HCT116 (cell line): ENCODE data around the gene ALK. TPM values are rescaled to one million over a fixed set of nuclear protein-coding genes. Genes with fewer than 3 reads are reported as not detected.

Experiments
- ATAC-seq: fragments of 200-7000 bp; cut with Tn5 transposase; 2 replicates; pipeline ENCODE4 v1.9.1; 2020; ENCODE audit warnings: mild to moderate bottlenecking, moderate library complexity
- BruUV-seq: library from RNA; stranded (reverse); fragments of 400-500 nt; replicated peaks from 2 replicates; lab custom pipeline; 2021; lab: Mats Ljungman, UMichigan
- CTCF ChIA-PET: fragments of 300-600 bp; sonication (Branson Sonifier 250); formaldehyde crosslinking; loops from one replicate; lab custom pipeline; 2021; ENCODE audit warnings: antibody characterized with exemption; lab: Charles Lee
- POLR2A ChIA-PET: fragments of 300-600, 350-600 bp; sonication (Branson Sonifier 250); formaldehyde crosslinking; loops from one replicate; lab custom pipeline; 2021; ENCODE audit warnings: antibody characterized with exemption; lab: Charles Lee
- RAD21 ChIA-PET, 2 experiments: fragments of 300-600 bp; sonication (Branson Sonifier 250); formaldehyde crosslinking; loops; one replicate each; lab custom pipeline; 2023; ENCODE audit warnings: low total read pairs in 2 of 2; ENCODE audit not compliant: uncharacterized antibody in 2 of 2, unreplicated experiment in 2 of 2, low non-redundant PET in 1 of 2; lab: Charles Lee
- DNase-seq: peaks from one replicate; pipeline ENCODE4 v3.0.0-alpha.2; 2010; ENCODE audit warnings: low read depth, low spot score
- H2AFZ ChIP-seq: fragments of 200-600 bp; shearing (Covaris generic), sonication (generic); 2 replicates; pipeline ENCODE4 v1.6.1; 2017; ENCODE audit warnings: low read depth, mixed run types, mixed read lengths, antibody characterized with exemption, low read length; ENCODE audit not compliant: poor library complexity, severe bottlenecking
- H3K27ac ChIP-seq: 2 replicates; pipeline ENCODE4 v1.5.1; 2012; ENCODE audit warnings: low read depth, low read length
- H3K27me3 ChIP-seq: fragments of 200-600 bp; sonication (generic); 2 replicates; pipeline ENCODE4 v1.6.1; 2016; ENCODE audit warnings: mixed run types, low read length, mixed read lengths; ENCODE audit not compliant: insufficient read depth
- H3K36me3 ChIP-seq, 2 experiments: fragments of 200-500 bp in 1 of 2; fragments of 200-600 bp in 1 of 2; sonication (Bioruptor generic) in 1 of 2; sonication (generic) in 1 of 2; 2 replicates each; pipeline versions ENCODE4 v1.5.1 to v1.6.1; 2014 to 2016; ENCODE audit warnings: low read length in 2 of 2, inconsistent platforms in 1 of 2, mixed read lengths in 1 of 2, mixed run types in 1 of 2; ENCODE audit not compliant: insufficient read depth in 2 of 2, control insufficient read depth in 1 of 2
- H3K4me1 ChIP-seq, 2 experiments: fragments of 200-600 bp in 1 of 2; sonication (generic) in 1 of 2; 2 replicates each; pipeline versions ENCODE4 v1.5.1 to v1.6.1; 2012 to 2017; ENCODE audit warnings: low read length in 2 of 2, inconsistent platforms in 1 of 2, mild to moderate bottlenecking in 1 of 2, mixed read lengths in 1 of 2, mixed run types in 1 of 2, moderate library complexity in 1 of 2; ENCODE audit not compliant: insufficient read depth in 2 of 2, control insufficient read depth in 1 of 2
- H3K4me2 ChIP-seq: fragments of 200-600 bp; sonication (generic); 2 replicates; pipeline ENCODE4 v1.6.1; 2017; ENCODE audit warnings: mixed run types, low read length, mixed read lengths
- H3K4me3 ChIP-seq, 2 experiments: fragments of 200-600 bp in 1 of 2; sonication (generic) in 1 of 2; replicated peaks in 1 of 2; 2 replicates each; pipeline ENCODE4 v1.5.1; 2011 to 2016; ENCODE audit warnings: low read length in 2 of 2, control low read depth in 1 of 2, low read depth in 1 of 2, mild to moderate bottlenecking in 1 of 2, mixed read lengths in 1 of 2, mixed run types in 1 of 2
- H3K79me2 ChIP-seq: fragments of 200-600 bp; sonication (generic); 2 replicates; pipeline ENCODE4 v1.6.1; 2017; ENCODE audit warnings: mild to moderate bottlenecking, mixed run types, low read length, moderate library complexity, mixed read lengths; ENCODE audit not compliant: insufficient read depth
- H3K9ac ChIP-seq: fragments of 200-600 bp; sonication (generic); 2 replicates; pipeline ENCODE4 v1.6.1; 2016; ENCODE audit warnings: low read length, mixed read lengths
- H3K9me2 ChIP-seq: fragments of 200-600 bp; sonication (generic), shearing (Covaris generic); 2 replicates; pipeline ENCODE4 v1.6.1; 2017; ENCODE audit warnings: mixed run types, mild to moderate bottlenecking, moderate library complexity; ENCODE audit not compliant: insufficient read depth
- H3K9me3 ChIP-seq, 2 experiments: fragments of 200-500 bp in 1 of 2; fragments of 200-600 bp in 1 of 2; sonication (Bioruptor generic) in 1 of 2; sonication (generic) in 1 of 2; 2 replicates each; pipeline ENCODE4 v1.6.1; 2014 to 2017; ENCODE audit warnings: low read length in 2 of 2, mixed read lengths in 2 of 2, inconsistent platforms in 1 of 2, low read depth in 1 of 2, mild to moderate bottlenecking in 1 of 2, mixed run types in 1 of 2, moderate library complexity in 1 of 2; ENCODE audit not compliant: control insufficient read depth in 1 of 2, insufficient read depth in 1 of 2
- H4K20me1 ChIP-seq: fragments of 200-600 bp; sonication (generic), shearing (Covaris generic); 2 replicates; pipeline ENCODE4 v1.6.1; 2017; ENCODE audit warnings: mixed run types, mild to moderate bottlenecking, moderate library complexity; ENCODE audit not compliant: insufficient read depth
- ATF3 ChIP-seq: IDR thresholded peaks from 2 replicates; pipeline ENCODE4 v1.6.1; 2012
- CBX3 ChIP-seq: IDR thresholded peaks from 2 replicates; pipeline ENCODE4 v1.6.1; 2012; ENCODE audit warnings: low read depth
- CEBPB ChIP-seq: IDR thresholded peaks from 2 replicates; pipeline ENCODE4 v1.6.1; 2012; ENCODE audit warnings: low read depth
- CTCF ChIP-seq, 3 experiments: fragments of 200-600 bp in 1 of 3; sonication (generic) in 1 of 3; IDR thresholded peaks in 2 of 3; conservative IDR thresholded peaks in 1 of 3; 2 replicates each; pipeline ENCODE4 v1.5.1; 2012 to 2017; ENCODE audit warnings: low read depth in 2 of 3, low read length in 2 of 3, antibody characterized with exemption in 1 of 3, borderline replicate concordance in 1 of 3, control low read depth in 1 of 3, mild to moderate bottlenecking in 1 of 3, mixed read lengths in 1 of 3, mixed run types in 1 of 3, moderate library complexity in 1 of 3; ENCODE audit not compliant: insufficient read depth in 1 of 3
- EGR1 ChIP-seq: IDR thresholded peaks from 2 replicates; pipeline ENCODE4 v1.6.1; 2012; ENCODE audit warnings: low read depth
- ELF1 ChIP-seq: IDR thresholded peaks from 2 replicates; pipeline ENCODE4 v1.6.1; 2012; ENCODE audit warnings: low read depth, borderline replicate concordance
- EZH2phosphoT487 ChIP-seq: fragments of 200-600 bp; IDR thresholded peaks from 2 replicates; pipeline ENCODE4 v1.6.1; 2018; ENCODE audit warnings: antibody characterized with exemption, borderline replicate concordance
- FOSL1 ChIP-seq: IDR thresholded peaks from 2 replicates; pipeline ENCODE4 v1.6.1; 2012; ENCODE audit warnings: low read depth
- POLR2A ChIP-seq: IDR thresholded peaks from 2 replicates; pipeline ENCODE4 v1.7.0; 2011; ENCODE audit warnings: borderline replicate concordance; ENCODE audit not compliant: insufficient read depth, insufficient read length; ENCODE audit errors: extremely low read depth
- POLR2AphosphoS5 ChIP-seq: IDR thresholded peaks from 2 replicates; pipeline ENCODE4 v1.6.1; 2011; ENCODE audit warnings: mild to moderate bottlenecking, low read depth, low read length, moderate library complexity
- RAD21 ChIP-seq: IDR thresholded peaks from 2 replicates; pipeline ENCODE4 v1.6.1; 2012; ENCODE audit warnings: low read depth, mild to moderate bottlenecking
- SIN3A ChIP-seq: IDR thresholded peaks from 2 replicates; pipeline ENCODE4 v1.6.1; 2012; ENCODE audit warnings: low read depth
- SRF ChIP-seq: IDR thresholded peaks from 2 replicates; pipeline ENCODE4 v1.6.1; 2012; ENCODE audit warnings: low read depth
- TCF7L2 ChIP-seq: IDR thresholded peaks from 2 replicates; pipeline ENCODE4 v1.7.0; 2011; ENCODE audit warnings: borderline replicate concordance, inconsistent platforms; ENCODE audit not compliant: insufficient read depth, insufficient read length; ENCODE audit errors: extremely low read depth
- ZNF274 ChIP-seq: fragments of 200-500 bp; sonication (Bioruptor generic); IDR thresholded peaks from 2 replicates; pipeline ENCODE4 v1.6.1; 2014; ENCODE audit warnings: mild to moderate bottlenecking, low read depth, low read length, inconsistent platforms
- intact Hi-C: fragments of 100-400 bp; cut with micrococcal nuclease; formaldehyde crosslinking; loops from 2 replicates; pipeline ENCODE4 v1.10.0; 2022
- total RNA-seq: library from RNA; stranded (reverse); gene quantifications from one replicate; pipeline ENCODE4 v1.2.1, GENCODE V29; 2021; ENCODE audit not compliant: unreplicated experiment
- TF ChIP-seq, protein P1 (sequence below): IDR thresholded peaks from 2 replicates; pipeline ENCODE4 v1.6.1; 2012

The ALK gene
- total RNA-seq, 1 experiment from 2014 or later = not detected

DNA sequence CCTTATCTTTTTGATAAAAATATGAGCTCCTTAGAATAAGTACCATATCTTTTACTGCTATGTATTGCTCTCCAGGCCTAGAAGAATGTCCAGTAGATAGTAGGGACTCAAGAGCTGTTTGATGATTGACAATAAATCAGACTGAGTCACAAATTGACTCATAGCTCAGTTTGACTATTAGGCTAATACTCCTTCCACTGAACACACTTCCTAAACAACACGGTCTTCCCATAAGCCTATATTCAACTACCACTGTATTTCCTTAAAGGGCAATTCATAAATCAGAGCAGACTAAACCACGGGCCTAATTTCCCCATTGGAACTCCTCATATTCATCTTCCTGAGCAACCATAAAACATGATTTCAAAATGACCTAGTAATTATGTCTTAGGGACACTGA lies 258.5 kb downstream of the ALK start:
- intact Hi-C loops = no loop called here
- no peak overlapping the region for H3K4me2 ChIP-seq
- H3K4me1 ChIP-seq = no peaks in the 10 kb centered on the region
- POLR2A ChIA-PET = no interaction called here
- H3K27me3 ChIP-seq = peaks cover 30% of the 10 kb centered on the region
- no peak overlapping the region for H3K27ac ChIP-seq
- ATAC-seq (no peak), DNase-seq (no peak)
- H3K9me3 ChIP-seq = no peaks in the 10 kb centered on the region
- no peak overlapping the region for H3K4me3 ChIP-seq
- no peak for TF ChIP-seq TCF7L2
- TF ChIP-seq, protein P1, sequence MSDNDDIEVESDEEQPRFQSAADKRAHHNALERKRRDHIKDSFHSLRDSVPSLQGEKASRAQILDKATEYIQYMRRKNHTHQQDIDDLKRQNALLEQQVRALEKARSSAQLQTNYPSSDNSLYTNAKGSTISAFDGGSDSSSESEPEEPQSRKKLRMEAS = no peak
- TF ChIP-seq SIN3A = no peak
- no peak for TF ChIP-seq RAD21
- no peak for TF ChIP-seq CEBPB
- TF ChIP-seq EZH2phosphoT487 = no peak
- TF ChIP-seq POLR2A = no peak
- TF ChIP-seq ELF1 = no peak
- TF ChIP-seq CBX3 = no peak
- TF ChIP-seq FOSL1 = no peak
- no peak for TF ChIP-seq CTCF (IDR thresholded peaks at IDR 0.05 in 2 of 3, conservative IDR thresholded peaks at IDR 0.05 in 1 of 3; ENCODE audit: borderline replicate concordance in 1 of 3, insufficient read depth in 1 of 3, low read depth in 2 of 3, low read length in 2 of 3)
- TF ChIP-seq ZNF274 = no peak
- no peak for TF ChIP-seq ATF3
- no peak for TF ChIP-seq POLR2AphosphoS5
- TF ChIP-seq EGR1 = no peak
- TF ChIP-seq SRF = no peak
- H3K9me2 ChIP-seq = no peaks in the 10 kb centered on the region
- BruUV-seq = no TSS peak
- H3K36me3 ChIP-seq = no peaks in the 10 kb centered on the region
- no peak overlapping the region for H3K9ac ChIP-seq
- no peak overlapping the region for H2AFZ ChIP-seq
- RAD21 ChIA-PET = no interaction called here
- CTCF ChIA-PET = no interaction called here
- H4K20me1 ChIP-seq = no peaks in the 10 kb centered on the region
- no peaks in the 10 kb centered on the region for H3K79me2 ChIP-seq
